HEK293T (cell line): ENCODE measurements around the gene NTSR1.

ENCODE experiments used
- BHLHE40 ChIP-seq: fragments of 450-650 bp; IDR thresholded peaks from 2 replicates; pipeline ENCODE4 v1.6.1; 2016; ENCODE audit warnings: mild to moderate bottlenecking, moderate library complexity, borderline replicate concordance
- CTBP1 ChIP-seq: fragments of 450-650 bp; IDR thresholded peaks from 2 replicates; pipeline ENCODE4 v1.6.1; 2016; ENCODE audit warnings: borderline replicate concordance
- ELF4 ChIP-seq: fragments of 450-650 bp; IDR thresholded peaks from 2 replicates; pipeline ENCODE4 v1.6.1; 2017; ENCODE audit warnings: antibody characterized with exemption
- FOXM1 ChIP-seq: fragments of 450-650 bp; IDR thresholded peaks from 2 replicates; pipeline ENCODE4 v1.6.1; 2017; ENCODE audit warnings: mild to moderate bottlenecking, borderline replicate concordance
- NFRKB ChIP-seq: fragments of 450-650 bp; IDR thresholded peaks from 2 replicates; pipeline ENCODE4 v1.6.1; 2016; ENCODE audit warnings: mild to moderate bottlenecking, moderate library complexity
- SP1 ChIP-seq: fragments of 450-650 bp; IDR thresholded peaks from 2 replicates; pipeline ENCODE4 v1.6.1; 2017
- TARDBP ChIP-seq: fragments of 450-650 bp; IDR thresholded peaks from 2 replicates; pipeline ENCODE4 v1.6.1; 2016

DNA sequence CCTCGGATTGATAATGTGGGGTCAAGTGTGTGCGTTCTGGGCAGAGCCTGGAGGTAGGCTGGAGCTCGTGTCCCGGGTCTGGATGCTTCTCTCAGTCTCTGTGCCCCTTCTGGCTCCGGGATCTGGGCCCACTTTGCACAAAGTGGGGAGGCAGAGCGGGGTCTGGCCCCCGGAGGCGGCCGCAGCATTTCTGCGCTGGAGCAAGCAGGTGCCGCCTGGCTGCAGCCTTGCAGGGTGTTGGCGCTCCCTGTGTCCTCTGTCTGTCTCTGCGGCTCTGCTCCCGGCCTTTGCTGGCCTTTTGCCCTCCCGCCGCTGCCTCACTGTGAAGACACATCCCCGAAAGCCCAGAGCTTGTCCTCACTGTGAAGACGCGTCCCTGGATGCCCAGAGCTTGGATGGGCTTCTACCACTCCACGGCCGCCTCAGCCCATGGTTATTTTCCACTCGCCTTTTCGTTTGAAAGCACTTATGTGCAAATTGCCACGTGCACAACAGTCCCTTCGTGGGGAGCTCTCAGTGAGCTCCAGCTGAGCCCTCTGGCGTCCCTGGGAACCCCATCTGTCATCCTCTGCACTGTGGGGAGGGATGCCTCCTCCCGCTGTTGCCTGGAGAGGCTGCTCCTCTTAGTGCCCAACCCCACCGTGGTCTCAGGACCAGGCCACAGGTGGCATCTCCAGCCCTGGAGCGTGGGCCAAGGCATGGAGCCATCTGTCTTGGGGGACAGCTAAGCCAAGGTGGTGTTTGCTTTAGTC is 49.0 kb upstream of the NTSR1 start:
- TF ChIP-seq SP1 = no peak
- TF ChIP-seq CTBP1 = no peak
- TF ChIP-seq FOXM1 = no peak
- TF ChIP-seq TARDBP = no peak
- TF ChIP-seq ELF4 = no peak
- TF ChIP-seq NFRKB = no peak
- no peak for TF ChIP-seq BHLHE40
